ENCODE measurements around the gene PAPOLG. TPM values are rescaled to one million over a fixed set of nuclear protein-coding genes. Genes with fewer than 3 reads are reported as not detected.

PAPOLG gene
- total RNA-seq, 1 donor from 2014 or later, result 60.8 TPM

DNA sequence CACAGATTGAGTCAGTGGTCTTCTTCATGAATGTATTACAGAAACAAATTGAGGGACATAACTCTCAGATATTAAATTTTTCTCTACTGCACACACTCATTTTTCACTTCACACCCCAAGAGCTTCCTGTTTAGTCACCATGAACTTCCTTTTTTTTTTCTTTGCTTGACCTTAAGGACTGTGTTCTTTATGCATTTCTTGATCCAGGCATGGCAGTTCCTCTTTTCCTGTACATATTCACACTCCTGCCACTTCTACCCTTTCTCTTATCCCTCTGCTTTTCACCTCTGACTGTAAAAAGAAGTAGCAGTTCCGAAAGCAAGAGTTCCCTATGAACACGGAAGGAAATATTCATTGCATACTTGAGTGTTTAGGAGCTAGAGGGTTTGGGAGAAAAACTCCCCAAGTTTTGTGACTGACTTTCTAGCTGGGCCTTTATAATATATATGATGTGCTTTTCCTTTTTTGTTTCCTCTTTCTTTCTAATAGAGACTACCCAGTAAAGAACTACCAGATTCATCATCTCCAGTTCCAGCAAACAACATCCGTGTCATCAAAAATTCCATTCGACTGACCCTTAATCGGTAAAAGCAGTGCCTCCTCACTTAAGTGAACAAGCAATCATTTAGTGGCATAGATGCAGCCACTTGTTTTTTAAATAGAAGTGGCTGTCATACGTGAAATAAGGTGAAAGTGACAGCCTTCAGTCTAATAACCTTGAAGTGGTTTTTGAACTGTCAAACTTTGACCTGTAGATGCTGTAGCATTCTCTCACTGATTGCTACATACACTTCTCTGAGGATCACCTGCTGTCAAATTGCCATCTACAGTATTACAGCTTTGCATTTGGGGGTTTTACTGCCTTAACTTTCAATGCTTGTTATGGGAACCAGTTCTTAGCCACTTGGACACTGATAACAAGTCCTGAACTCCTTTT, 40.8 kb downstream of the PAPOLG start:
- H3K4me1 ChIP-seq, result no peaks in the 10 kb centered on the region
- no peak for TF ChIP-seq EZH2 (IDR thresholded peaks at IDR 0.05)
- Mint-ChIP-seq H3K4me3 (no peak overlapping the region), H3K27ac (no peak overlapping the region), H3K9me3 (no peaks in the 10 kb centered on the region), H3K4me1 (no peaks in the 10 kb centered on the region), H3K27me3 (ENCODE audit: insufficient read depth, low read depth) (no peaks in the 10 kb centered on the region), H3K36me3 (peaks cover 25% of the 10 kb centered on the region)
- no peaks in the 10 kb centered on the region for H3F3A ChIP-seq (ENCODE audit: low read depth)
- no peak overlapping the region for H3K4me2 ChIP-seq
- peaks cover 38% of the 10 kb centered on the region for H3K36me3 ChIP-seq
- H3K4me3 ChIP-seq, result no peak overlapping the region
- no peaks in the 10 kb centered on the region for H3K27me3 ChIP-seq
- H4K20me1 ChIP-seq (ENCODE audit: low read depth), result peaks cover 4% of the 10 kb centered on the region
- H3K27ac ChIP-seq, result no peak overlapping the region
- no peak overlapping the region for H2AFZ ChIP-seq (replicated peaks)
- no peaks in the 10 kb centered on the region for H3K9me3 ChIP-seq (ENCODE audit: low read depth)
- no peaks in the 10 kb centered on the region for H3K79me2 ChIP-seq (ENCODE audit: low read depth)
- DNase-seq (ENCODE audit: low spot score), result no peak
- no peak overlapping the region for H3K9ac ChIP-seq

- Mint-ChIP-seq H3K27me3 (ENCODE audit: insufficient read depth, low read depth) (peaks cover 3% of the 10 kb centered on the region), H3K36me3 (peaks cover 3% of the 10 kb centered on the region), H3K27ac (no peak overlapping the region), H3K4me3 (no peak overlapping the region), H3K4me1 (peaks cover 7% of the 10 kb centered on the region), H3K9me3 (no peaks in the 10 kb centered on the region)
- Histone ChIP-seq H3K27ac (no peak overlapping the region), H3K79me2 (ENCODE audit: low read depth) (no peaks in the 10 kb centered on the region), H3K27me3 (no peaks in the 10 kb centered on the region), H3K9ac (no peak overlapping the region), H3K4me1 (peaks cover 11% of the 10 kb centered on the region), H3K4me3 (no peak overlapping the region), H2AFZ (replicated peaks) (no peak overlapping the region), H3K4me2 (no peak overlapping the region), H4K20me1 (ENCODE audit: low read depth) (no peaks in the 10 kb centered on the region), H3K36me3 (peaks cover 3% of the 10 kb centered on the region), H3K9me3 (ENCODE audit: low read depth) (no peaks in the 10 kb centered on the region), H3F3A (ENCODE audit: low read depth) (peaks cover 7% of the 10 kb centered on the region)
- TF ChIP-seq, protein P1, sequence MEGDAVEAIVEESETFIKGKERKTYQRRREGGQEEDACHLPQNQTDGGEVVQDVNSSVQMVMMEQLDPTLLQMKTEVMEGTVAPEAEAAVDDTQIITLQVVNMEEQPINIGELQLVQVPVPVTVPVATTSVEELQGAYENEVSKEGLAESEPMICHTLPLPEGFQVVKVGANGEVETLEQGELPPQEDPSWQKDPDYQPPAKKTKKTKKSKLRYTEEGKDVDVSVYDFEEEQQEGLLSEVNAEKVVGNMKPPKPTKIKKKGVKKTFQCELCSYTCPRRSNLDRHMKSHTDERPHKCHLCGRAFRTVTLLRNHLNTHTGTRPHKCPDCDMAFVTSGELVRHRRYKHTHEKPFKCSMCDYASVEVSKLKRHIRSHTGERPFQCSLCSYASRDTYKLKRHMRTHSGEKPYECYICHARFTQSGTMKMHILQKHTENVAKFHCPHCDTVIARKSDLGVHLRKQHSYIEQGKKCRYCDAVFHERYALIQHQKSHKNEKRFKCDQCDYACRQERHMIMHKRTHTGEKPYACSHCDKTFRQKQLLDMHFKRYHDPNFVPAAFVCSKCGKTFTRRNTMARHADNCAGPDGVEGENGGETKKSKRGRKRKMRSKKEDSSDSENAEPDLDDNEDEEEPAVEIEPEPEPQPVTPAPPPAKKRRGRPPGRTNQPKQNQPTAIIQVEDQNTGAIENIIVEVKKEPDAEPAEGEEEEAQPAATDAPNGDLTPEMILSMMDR (IDR thresholded peaks at IDR 0.05), result no peak
- TF ChIP-seq EZH2 (IDR thresholded peaks at IDR 0.05) (no peak), EZH2phosphoT487 (IDR thresholded peaks at IDR 0.05) (no peak)
- DNase-seq (ENCODE audit: low spot score), result no peak
These were observed 48.4 kb downstream of the PAPOLG start for GRCh38 chr2:60804473-60804872.

DNA sequence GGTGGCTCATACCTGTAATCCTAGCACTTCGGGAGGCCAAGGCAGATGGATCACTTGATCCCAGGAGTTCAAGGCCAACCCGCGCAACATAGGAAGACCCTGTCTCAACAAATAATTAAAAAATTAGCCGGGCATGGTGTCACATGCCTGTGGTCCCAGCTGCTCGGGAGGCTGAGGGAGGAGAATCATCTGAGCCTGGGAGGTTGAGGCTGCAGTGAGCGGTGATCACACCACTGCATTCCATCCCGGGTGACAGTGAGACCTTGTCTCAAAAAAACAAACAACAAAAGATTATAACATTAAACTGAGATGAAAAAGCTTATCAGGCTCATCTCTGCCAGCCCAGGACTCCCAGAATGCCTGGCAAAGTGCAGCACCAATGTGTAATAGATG, 50.5 kb downstream of the PAPOLG start:
- peaks cover 11% of the 10 kb centered on the region for H3K4me1 ChIP-seq
- Mint-ChIP-seq H3K36me3 (no peaks in the 10 kb centered on the region), H3K4me1 (peaks cover 7% of the 10 kb centered on the region), H3K4me3 (no peak overlapping the region), H3K9me3 (no peaks in the 10 kb centered on the region), H3K27ac (no peak overlapping the region), H3K27me3 (ENCODE audit: insufficient read depth, low read depth) (peaks cover 3% of the 10 kb centered on the region)
- H3K9ac ChIP-seq, result no peak overlapping the region
- no peak overlapping the region for H3K4me2 ChIP-seq
- no peak overlapping the region for H3K4me3 ChIP-seq
- no peaks in the 10 kb centered on the region for H3K36me3 ChIP-seq
- peaks cover 7% of the 10 kb centered on the region for H3F3A ChIP-seq (ENCODE audit: low read depth)
- no peaks in the 10 kb centered on the region for H3K9me3 ChIP-seq (ENCODE audit: low read depth)
- H3K79me2 ChIP-seq (ENCODE audit: low read depth), result no peaks in the 10 kb centered on the region
- TF ChIP-seq EZH2 (IDR thresholded peaks at IDR 0.05), result no peak
- TF ChIP-seq, protein P1 (IDR thresholded peaks at IDR 0.05), result no peak
- no peak for TF ChIP-seq EZH2phosphoT487 (IDR thresholded peaks at IDR 0.05)
- H4K20me1 ChIP-seq (ENCODE audit: low read depth), result no peaks in the 10 kb centered on the region
- DNase-seq (ENCODE audit: low spot score), result no peak
- H3K27ac ChIP-seq, result no peak overlapping the region
- H2AFZ ChIP-seq (replicated peaks), result no peak overlapping the region
- H3K27me3 ChIP-seq, result no peaks in the 10 kb centered on the region
